Measurements from ENCODE around the gene VSTM2L. TPM values are rescaled to one million over a fixed set of nuclear protein-coding genes. Genes with fewer than 3 reads are reported as not detected.

Gene VSTM2L
- total and polyA plus RNA-seq, 2 of the 4 experiments (the other 2 are of a cell fraction), result 0.18 to 0.19 TPM

- Histone ChIP-seq H2BK15ac (ENCODE audit: low read depth, low read length) (no peak overlapping the region), H4K91ac (ENCODE audit: insufficient read depth, low read depth, low read length) (no peak overlapping the region), H2BK120ac (ENCODE audit: low read depth, low read length) (no peak overlapping the region), H3K23ac (ENCODE audit: low read depth, low read length) (no peak overlapping the region; the same call in 1 of the 2 replicates), H4K8ac (ENCODE audit: low read depth in 2 of 2, low read length in 2 of 2) (no peak overlapping the region), H2AK5ac (ENCODE audit: low read depth, low read length) (no peak overlapping the region), H3K79me1 (ENCODE audit: low read depth in 1 of 2, low read length in 2 of 2) (no peaks in the 10 kb centered on the region), H2BK20ac (ENCODE audit: low read depth, low read length) (no peak overlapping the region), H3K9me3 (ENCODE audit: control insufficient read depth, insufficient read depth, low read length) (no peaks in the 10 kb centered on the region), H3K27ac (ENCODE audit: insufficient read depth, low read length) (no peak overlapping the region), H3K27me3 (ENCODE audit: control insufficient read depth, insufficient read depth, low read length) (peaks cover 84% of the 10 kb centered on the region), H2BK5ac (ENCODE audit: low read depth, low read length, poor library complexity, severe bottlenecking) (no peak overlapping the region), H2AK9ac (replicated peaks; ENCODE audit: low read depth, low read length, poor library complexity) (no peak overlapping the region), H3K9me1 (ENCODE audit: insufficient read depth, low read length) (no peaks in the 10 kb centered on the region), H3K4me1 (ENCODE audit: control insufficient read depth, insufficient read depth, low read length) (no peaks in the 10 kb centered on the region), H3K9ac (ENCODE audit: low read depth, low read length) (no peak overlapping the region), H4K5ac (ENCODE audit: low read depth, low read length) (no peak overlapping the region), H3K56ac (ENCODE audit: extremely low read depth, insufficient read depth, low read length) (no peak overlapping the region), H4K20me1 (ENCODE audit: insufficient read depth, low read length) (no peaks in the 10 kb centered on the region), H3K4ac (ENCODE audit: low read depth, low read length) (no peak overlapping the region), H2AFZ (replicated peaks; ENCODE audit: low read length, poor library complexity) (no peak overlapping the region), H3K18ac (ENCODE audit: low read depth, low read length) (no peak overlapping the region), H3K36me3 (ENCODE audit: control insufficient read depth, insufficient read depth, low read length) (no peaks in the 10 kb centered on the region), H3K14ac (replicated peaks; ENCODE audit: low read depth, low read length) (no peak overlapping the region), H3K4me2 (ENCODE audit: low read depth, low read length) (no peak overlapping the region), H3K4me3 (ENCODE audit: insufficient read depth, low read depth, low read length) (no peak overlapping the region)
- TF ChIP-seq NFE2L2 (IDR thresholded peaks at IDR 0.05; ENCODE audit: low read depth, low read length) (no peak), MXI1 (IDR thresholded peaks at IDR 0.05; ENCODE audit: borderline replicate concordance, low read depth, low read length) (no peak), ELK1 (IDR thresholded peaks at IDR 0.05; ENCODE audit: borderline replicate concordance, low read depth, low read length) (no peak), POLR2A (IDR thresholded peaks at IDR 0.05; ENCODE audit: low read depth, low read length) (no peak)
- ChIA-PET POLR2A (ENCODE audit: unreplicated experiment) (no interaction called here), CTCF (no interaction called here)
- ATAC-seq (ENCODE audit: low read depth) (no peak), DNase-seq (no peak)
- dilution Hi-C loops (cut with HindIII; ENCODE audit: low sequenced_read_pairs, unreplicated experiment), result no loop called here
- in situ Hi-C loops (cut with MboI; ENCODE audit: low sequenced_read_pairs), result no loop called here
- BruUV-seq (replicated peaks), result no TSS peak
- intact Hi-C loops (cut with micrococcal nuclease), result no loop called here
- no CpG with 5 or more reads among the region's 5 CpGs for WGBS, 2 experiments (ENCODE audit: extremely low coverage in 2 of 2, insufficient read length in 1 of 2)
Observed at GRCh38 chr20:37919389-37920040, 16.6 kb downstream of the VSTM2L start.
